HG03280 (cell line): ENCODE data around the gene SH3GLB2.
"Not testable (repeated sequence)": the region's sequence is repeated elsewhere in the genome, so short reads cannot be mapped to it uniquely, and the experiment has no call there.

Source experiments
- ATAC-seq: cut with Tn5 transposase; IDR thresholded peaks from one replicate; pipeline ENCODE4 v1.9.1; 2021; ENCODE audit warnings: mild to moderate bottlenecking, moderate library complexity; ENCODE audit not compliant: unreplicated experiment

Gene SH3GLB2

DNA sequence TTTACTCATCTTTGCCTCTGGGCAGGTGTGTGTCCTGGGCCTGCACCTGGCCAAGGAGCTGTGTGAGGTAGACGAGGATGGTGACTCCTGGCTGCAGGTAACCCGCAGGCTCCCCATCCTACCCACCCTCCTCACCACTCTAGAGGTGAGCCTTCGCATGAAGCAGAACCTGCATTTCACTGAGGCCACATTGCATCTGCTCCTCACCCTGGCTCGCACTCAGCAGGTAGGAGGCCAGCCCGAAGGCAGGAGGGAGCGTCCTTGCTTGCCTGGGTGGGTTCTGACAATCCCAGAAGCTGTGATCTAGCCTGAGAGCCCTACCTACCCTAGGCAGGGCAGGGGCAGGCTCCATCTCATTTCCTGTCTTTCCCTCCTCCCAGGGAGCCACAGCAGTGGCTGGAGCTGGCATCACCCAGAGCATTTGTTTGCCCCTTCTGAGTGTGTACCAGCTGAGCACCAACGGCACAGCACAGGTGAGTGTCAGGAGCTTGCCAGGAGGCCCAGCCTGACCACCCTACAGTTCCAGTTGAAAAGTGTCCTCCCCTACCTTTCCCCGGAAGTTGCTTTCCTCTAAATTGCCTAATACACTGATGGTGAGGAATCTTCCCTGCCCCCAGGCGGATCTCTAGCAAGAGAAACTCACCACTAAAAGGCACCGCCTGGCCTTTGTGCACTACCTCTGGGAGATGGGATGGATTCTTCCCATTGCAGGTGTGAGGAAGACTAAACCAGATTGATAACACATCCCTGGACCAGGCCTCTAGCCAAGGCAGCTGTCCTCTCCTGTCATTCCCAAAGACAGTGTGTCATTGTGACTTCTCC is 26.4 kb downstream of the SH3GLB2 start:
- no peak for ATAC-seq

- no peak for ATAC-seq
These were observed 28.4 kb downstream of the SH3GLB2 start for GRCh38 chr9:128999581-129000206.

DNA sequence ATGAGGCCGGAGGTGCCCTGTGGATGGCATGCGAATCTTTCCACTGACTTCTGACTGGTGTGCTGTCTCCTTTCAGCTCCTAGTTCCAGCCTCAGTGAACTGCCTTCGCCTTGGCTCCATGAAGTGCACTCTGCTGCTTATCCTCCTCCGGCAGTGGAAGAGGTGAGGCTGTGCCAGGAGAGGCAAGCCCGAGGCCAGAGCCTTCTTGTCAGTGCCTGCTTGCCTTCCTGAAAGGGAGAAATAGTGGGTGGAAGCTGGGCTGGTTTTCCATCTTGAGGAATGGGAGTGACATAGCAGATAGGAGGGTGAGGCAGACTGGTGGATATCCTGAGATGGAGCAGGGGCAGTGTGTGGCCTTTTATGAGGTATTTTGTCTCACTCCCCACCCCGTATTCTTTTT is 29.7 kb downstream of the SH3GLB2 start:
- no peak for ATAC-seq

- ATAC-seq = no peak
These were observed 32.3 kb downstream of the SH3GLB2 start for GRCh38 chr9:128995791-128996190.

- no peak for ATAC-seq
These were observed 35.1 kb downstream of the SH3GLB2 start for GRCh38 chr9:128992995-128993394.

DNA sequence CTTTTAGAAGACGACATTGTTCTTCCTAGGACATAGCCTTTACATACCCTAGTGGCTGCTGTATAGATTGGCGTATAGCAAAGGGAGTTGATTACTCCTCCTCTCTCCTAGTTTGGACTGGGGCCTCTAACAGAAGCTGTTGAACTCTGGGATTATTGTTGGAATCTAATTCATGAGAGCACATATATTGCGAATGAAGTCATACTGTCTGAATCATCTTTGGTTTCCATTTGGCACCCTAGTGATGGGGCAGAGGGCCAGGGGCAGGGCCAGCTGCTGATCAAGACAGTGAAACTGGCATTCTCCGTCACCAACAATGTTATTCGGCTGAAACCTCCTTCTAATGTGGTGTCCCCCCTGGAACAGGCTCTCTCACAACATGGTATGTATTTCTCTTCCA is 40.3 kb downstream of the SH3GLB2 start:
- ATAC-seq = no peak

- ATAC-seq = no peak
These were observed 41.5 kb downstream of the SH3GLB2 start for GRCh38 chr9:128986671-128987070.

- no peak for ATAC-seq
These were observed 44.6 kb downstream of the SH3GLB2 start for GRCh38 chr9:128983536-128983935.

DNA sequence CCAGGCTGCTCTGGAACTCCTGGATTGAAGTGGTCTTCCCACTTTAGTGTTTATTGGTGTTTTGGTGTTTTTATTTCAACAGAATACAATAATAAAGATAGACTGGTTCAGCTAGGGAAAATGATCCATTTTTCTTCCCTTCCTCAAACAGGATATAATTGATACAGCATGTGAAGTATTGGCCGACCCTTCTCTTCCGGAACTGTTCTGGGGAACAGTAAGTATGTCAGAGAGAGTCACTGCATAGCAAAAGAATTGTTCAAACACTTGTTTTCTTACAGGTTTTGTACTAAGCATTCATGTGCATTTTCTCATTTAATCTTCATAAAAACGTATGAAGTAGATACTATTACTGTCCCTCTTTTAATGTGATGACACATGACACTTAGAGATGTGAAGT is 49.0 kb downstream of the SH3GLB2 start:
- no peak for ATAC-seq

GRCh38 chr9:128972956-128973355 is 55.2 kb downstream of the SH3GLB2 start:
- ATAC-seq = no peak

DNA sequence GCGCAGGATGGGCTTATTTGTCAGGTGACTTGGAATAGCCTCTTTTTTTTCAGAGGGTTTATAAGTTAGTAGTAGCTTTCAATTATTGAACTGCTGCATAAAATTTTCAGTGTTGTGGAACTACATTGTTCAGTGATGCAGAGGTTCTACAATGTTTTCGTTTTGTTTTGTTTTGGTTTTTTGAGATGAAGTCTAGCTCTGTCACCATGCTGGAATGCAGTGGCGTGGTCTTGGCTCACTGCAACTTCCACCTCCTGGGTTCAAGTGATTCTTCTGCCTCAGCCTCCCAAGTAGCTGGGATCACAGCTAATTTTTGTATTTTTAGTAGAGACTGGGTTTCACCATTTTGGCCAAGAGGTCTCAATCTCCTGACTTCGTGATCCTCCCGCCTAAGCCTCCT is 58.6 kb downstream of the SH3GLB2 start:
- no peak for ATAC-seq

DNA sequence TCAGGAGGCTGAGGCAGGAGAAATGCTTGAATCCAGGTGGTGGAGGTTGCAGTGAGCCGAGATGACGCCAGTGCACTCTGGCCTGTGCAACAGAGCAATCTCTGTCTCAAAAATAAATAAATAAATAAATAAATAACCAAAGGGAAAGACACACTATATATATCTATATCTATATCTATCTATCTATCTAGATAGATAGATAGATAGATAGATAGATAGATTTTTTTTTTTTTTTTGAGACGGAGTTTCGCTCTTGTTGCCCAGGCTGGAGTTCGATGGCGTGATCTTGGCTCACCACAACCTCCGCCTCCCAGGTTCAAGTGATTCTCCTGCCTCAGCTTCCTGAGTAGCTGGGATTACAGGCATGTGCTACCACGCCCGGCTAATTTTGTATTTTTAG is 66.7 kb downstream of the SH3GLB2 start:
- ATAC-seq = not testable (repeated sequence)
